GM18907 (cell line): Measurements from ENCODE around the gene LRRC8D.

ENCODE experiments used
- ATAC-seq: cut with Tn5 transposase; IDR thresholded peaks from one replicate; pipeline ENCODE4 v1.9.1; 2021; ENCODE audit warnings: mild to moderate bottlenecking, moderate library complexity; ENCODE audit not compliant: unreplicated experiment

Gene LRRC8D

DNA sequence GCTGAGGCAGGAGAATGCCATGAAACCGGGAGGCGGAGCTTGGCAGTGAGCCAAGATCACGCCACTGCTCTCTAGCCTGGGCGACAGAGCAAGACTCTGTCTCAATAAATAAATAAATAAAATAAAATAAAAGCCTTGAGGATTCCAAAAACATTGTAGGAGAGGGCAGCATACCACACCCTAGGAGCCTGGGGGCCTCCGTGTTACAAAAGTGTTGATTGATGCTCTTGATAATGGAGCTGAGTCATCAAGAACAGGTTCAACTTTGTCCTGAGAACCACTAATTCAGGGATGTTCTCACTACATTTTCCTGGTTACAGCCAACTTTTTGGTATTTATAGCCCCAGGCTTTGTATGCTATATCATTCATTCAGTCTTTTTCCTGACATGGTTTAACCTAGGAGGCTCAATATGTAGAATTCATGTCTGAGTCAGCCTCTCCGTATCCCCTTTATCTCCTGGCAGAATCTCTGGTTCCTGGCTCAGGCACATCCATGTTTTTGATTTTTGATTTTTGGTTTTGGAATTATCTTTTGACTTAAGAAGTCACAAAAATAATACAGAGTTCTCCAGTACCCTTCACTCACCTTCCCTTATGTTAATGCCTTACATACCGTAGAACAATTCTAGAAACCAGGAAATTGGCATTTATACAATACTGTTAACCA is 69.4 kb downstream of the LRRC8D start:
- ATAC-seq: no peak

DNA sequence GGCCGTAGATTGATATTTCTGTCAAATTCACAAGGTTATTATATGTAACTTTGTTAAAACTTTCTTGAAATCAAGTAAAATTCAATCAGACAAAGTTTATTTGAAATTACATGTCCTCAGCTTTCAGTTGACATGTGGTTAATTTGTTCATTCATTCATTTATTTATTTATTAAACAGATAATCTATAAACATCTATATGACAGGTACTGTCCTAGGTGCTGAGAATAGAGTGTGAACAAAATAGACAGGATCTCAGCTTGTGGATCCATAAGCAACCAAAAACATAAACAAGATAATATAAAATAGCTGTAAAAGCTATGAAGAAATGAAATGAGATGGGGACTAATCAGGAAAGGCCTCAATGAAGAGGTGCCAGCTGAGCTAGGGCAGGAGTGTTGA is 72.0 kb downstream of the LRRC8D start:
- no peak for ATAC-seq

DNA sequence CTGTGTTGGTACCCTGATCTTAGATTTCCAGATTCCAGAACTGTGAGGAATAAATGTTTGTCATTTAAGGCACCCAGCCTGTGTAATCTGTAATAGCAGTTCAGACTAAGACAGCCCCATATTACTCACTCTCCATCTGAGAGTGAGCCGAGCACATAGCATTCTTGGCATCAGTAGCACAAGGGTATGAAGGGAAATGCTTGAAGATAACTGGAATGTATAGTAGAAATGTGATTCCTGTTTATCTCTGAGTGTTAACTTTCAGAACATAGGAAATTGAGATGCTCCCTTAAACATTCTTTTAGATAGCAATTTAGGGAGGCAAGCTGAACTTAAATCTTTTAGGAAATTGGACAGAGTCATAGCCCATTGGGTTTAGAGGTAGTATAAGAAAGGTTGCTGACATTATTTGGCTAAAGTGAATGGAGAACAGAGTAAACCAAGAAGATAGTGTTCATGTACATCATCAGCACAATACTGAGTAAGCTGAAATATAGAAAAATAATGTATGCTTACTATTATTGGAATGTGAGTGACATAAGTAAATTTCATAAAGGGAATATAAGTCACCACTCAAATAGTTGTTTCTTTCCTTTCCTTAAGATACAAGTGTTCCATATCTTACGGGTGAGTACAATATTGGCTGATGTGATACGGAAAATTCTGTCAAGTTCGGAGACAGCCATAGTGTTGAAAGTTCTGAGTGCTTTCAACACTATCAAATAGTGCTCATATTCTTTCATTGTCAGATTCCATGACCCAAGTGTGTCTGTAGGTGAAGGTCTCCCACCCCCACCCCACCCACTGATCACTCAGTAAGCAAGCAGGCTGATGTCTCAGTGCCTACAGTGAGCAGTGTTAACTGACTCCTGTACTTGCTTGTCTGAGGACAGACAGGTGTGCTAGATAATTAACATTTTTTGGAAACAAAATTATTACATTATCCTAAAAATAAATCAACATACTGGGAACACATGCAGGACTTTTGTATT is 73.7 kb downstream of the LRRC8D start:
- no peak for ATAC-seq

GRCh38 chr1:89896105-89896942 is 75.5 kb downstream of the LRRC8D start:
- no peak for ATAC-seq

DNA sequence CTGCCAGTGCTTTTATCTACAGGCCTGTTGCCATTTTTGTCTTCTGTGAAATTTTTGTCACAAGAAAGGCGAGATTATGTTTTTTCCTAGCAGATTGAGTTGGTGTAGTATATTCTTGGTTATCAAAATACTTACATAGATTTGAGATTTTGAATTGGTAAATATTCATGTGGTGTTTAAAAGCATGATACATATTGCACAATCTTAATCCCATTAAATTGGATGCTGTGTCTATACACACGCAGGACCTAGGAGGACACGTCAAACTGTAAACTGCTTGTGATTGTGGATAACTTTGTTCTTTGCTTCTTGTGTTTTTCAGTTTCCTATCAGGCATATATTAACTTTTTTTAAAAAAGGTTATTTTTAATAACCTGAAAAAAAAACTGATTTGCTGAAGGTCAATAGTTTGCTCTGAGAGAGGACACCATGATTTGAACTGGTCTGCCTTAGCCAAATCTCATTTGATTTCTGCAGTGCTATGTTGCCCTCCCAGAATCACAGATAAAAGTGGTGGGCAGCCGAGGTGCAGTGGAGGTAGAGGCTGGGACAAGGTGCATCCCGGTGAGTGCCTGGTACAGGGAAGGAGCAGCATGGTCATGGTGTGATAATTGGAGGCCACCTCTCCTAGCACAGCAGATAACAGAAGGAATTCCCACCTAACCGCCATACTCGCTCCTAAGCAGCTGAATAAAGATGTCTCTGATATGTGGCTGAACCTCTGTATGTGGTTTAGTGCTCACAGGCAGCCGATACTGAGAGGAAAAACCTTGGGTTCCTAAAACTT is 76.7 kb downstream of the LRRC8D start:
- ATAC-seq: no peak

GRCh38 chr1:89898150-89898549 is 77.3 kb downstream of the LRRC8D start:
- ATAC-seq: no peak

GRCh38 chr1:89898695-89899470 is 78.1 kb downstream of the LRRC8D start:
- ATAC-seq: no peak

DNA sequence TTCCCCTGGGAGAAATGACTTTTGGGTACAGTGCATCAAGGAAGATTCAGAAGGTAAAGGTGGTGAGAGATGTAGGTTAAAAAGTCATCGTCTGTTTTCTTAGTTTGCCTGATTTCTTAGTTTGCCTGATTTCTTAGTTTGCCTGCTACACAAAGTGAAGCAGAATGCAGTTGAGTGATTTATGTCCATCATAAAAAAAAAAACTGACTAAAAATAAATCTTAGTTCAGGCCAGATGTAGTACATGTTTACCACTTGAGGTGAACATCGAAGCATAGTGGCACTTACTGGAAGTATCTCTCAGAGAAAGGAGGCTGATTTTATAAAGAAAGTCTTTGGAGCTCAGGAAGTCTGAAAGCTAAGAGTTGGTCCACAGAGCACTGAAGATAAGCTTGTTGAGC is 79.5 kb downstream of the LRRC8D start:
- ATAC-seq: no peak

DNA sequence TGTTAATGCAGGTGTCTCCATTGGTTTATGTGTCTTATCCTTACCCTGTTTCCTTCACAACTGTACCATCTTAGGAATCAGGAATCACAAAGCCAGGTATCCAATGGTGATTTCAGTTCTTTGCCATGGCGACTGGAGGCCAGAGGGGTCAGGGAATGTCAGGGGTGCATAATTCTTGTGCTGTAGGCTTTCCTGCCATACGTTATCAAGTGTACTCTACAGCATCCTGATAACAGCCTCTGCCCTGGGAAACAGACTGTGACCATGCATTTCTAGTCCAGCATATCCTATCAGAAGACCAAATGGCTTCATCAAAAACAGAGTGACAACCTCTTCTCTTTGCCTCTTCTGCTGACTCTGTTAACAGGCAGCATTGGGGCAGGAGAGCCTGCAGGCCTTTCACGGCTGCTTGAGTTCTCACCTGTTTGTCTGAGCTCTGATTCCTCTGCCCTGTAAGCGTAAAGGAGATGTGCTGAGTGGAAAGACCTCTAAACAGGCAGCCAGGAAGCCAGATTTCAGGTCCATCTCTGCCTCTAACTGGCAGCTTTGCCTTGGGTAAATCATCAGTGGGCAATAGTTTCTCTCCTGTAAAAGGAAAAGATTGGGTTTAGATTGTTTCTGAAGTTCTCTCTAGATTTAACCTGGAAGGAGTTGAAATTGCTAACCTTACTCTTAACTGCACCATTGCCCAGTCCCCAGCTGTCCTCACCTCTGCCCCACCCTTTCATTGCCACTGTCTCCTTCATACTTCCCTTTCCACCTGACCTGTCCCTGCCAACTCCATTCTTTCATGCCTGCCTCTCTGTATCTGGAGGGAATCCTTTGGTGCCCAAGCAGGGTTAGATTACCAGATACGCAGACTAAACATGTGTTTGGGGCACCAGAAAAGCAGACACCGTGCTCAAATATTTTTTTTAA is 80.2 kb downstream of the LRRC8D start:
- ATAC-seq: no peak

DNA sequence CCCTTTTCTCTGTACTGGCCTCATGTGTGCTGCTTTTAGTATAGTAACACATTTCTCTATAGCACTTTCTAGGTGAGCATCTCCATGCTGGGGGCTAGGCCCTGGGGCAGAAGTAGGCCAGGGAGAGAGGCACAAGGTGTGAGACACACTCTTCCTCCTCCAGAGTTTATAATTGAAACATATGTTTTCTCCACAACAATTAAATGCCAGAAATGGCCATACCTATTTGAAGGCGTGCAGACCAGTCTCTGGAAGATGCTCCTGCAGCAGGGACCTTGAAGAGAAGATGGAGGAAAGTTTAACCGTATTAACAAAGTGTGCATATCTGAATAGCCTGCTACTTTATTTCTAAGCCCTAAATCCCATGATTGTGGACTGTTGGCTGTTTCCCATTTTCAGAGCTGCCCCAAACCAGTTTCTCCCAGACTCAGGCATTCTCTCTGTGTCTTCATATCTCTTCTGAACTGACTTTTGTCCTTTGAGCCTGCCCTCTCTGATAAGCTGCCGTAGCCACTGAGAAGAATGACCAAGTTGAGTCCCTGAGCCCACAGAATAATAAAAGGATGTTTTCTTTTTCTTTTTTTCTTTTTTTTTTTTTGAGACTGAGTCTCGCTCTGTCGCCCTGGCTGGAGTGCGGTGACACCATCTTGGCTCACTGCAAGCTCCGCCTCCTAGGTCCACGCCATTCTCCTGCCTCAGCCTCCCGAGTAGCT is 81.3 kb downstream of the LRRC8D start:
- ATAC-seq: no peak

- no peak for ATAC-seq
These were observed 82.7 kb downstream of the LRRC8D start for GRCh38 chr1:89903550-89903949.

- no peak for ATAC-seq
These were observed 83.6 kb downstream of the LRRC8D start for GRCh38 chr1:89904219-89904980.

DNA sequence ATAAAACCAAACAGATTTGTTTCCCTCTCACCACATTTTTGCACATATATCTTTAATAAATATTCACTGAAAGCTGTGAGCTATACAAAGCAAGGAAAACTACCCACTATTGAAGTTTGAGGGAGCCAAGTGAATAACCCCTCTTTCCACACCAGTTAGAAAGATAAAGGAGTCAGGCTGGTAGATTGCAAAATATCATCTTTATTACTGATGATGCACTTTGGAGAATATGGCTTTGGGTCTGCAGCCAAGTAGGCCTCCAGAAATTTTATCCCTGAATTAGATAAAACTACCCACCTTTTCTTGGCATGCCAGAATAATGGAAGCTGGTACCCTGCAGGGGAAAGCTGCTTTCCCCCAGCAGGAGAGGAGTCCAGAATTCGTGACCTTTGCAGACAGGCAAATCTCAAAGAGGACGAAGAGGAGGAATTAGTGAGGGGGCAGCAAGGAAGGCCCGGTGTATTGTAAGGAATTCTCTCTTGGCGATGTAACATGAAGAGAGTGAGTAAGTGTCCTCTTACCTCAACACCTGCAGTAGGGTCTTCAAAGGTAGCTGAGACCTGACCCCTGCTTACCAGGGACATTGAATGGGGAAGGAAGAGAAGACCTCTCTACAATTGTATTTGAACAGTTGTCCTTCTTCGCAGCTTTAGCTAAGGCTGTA is 84.7 kb downstream of the LRRC8D start:
- ATAC-seq: no peak

- no peak for ATAC-seq
These were observed 85.3 kb downstream of the LRRC8D start for GRCh38 chr1:89906088-89906487.

DNA sequence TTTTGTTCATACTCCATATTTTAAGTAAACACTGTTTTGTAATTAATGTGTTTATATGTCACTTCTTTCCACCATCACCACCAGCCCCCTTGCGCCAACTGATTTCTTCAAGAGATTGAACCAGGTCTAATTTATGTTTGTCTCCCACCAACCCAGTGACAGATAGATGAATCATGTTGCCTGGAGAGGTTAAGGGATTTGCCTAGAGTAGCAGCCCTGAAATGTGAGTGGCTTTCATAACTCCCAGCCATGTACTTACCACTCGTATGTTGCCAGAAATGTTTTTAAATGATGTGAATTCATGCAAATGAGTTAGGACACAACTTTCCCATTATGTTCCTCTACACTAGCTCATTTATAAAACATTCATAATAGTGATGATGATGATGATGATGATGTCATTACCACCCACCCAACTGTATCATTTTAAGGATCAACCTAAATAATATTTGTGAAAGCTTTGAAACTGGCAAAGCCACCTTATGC is 86.9 kb downstream of the LRRC8D start:
- no peak for ATAC-seq

- ATAC-seq: no peak
These were observed 87.4 kb downstream of the LRRC8D start for GRCh38 chr1:89908273-89908671.
